ENCODE results near the gene PKD1.

The PKD1 gene

GRCh38 chr16:2135770-2136490, at the start of gene PKD1:
Gene PKD1, minus strand, starts transcription at chr16:2135898. Its CDS starts 209 bp downstream, at chr16:2135689.
- DNase-seq: peak; percentile 29

- no peak for DNase-seq
These were observed 49.3 kb upstream of the PKD1 start for GRCh38 chr16:2184962-2185361.

- DNase-seq: no peak
These were observed 48.6 kb upstream of the PKD1 start for GRCh38 chr16:2184346-2184745.

GRCh38 chr16:2183671-2184070, 48.0 kb upstream of the PKD1 start:
- no peak for DNase-seq

- no peak for DNase-seq
These were observed 46.3 kb upstream of the PKD1 start for GRCh38 chr16:2181952-2182351.

- no peak for DNase-seq
These were observed 45.5 kb upstream of the PKD1 start for GRCh38 chr16:2180962-2181923.

GRCh38 chr16:2180461-2180860, 44.8 kb upstream of the PKD1 start:
- no peak for DNase-seq

GRCh38 chr16:2179576-2179975, 43.9 kb upstream of the PKD1 start:
- no peak for DNase-seq

GRCh38 chr16:2179107-2179501, 43.4 kb upstream of the PKD1 start:
- DNase-seq: no peak

GRCh38 chr16:2178321-2179106, 42.8 kb upstream of the PKD1 start:
- DNase-seq: no peak

- DNase-seq: no peak
These were observed 41.9 kb upstream of the PKD1 start for GRCh38 chr16:2177561-2177960.

GRCh38 chr16:2177101-2177500, 41.4 kb upstream of the PKD1 start:
- no peak for DNase-seq

GRCh38 chr16:2176047-2176446, 40.3 kb upstream of the PKD1 start:
- no peak for DNase-seq

- DNase-seq: no peak
These were observed 39.8 kb upstream of the PKD1 start for GRCh38 chr16:2175454-2175853.

- DNase-seq: no peak
These were observed 38.9 kb upstream of the PKD1 start for GRCh38 chr16:2174396-2175131.

- DNase-seq: no peak
These were observed 38.2 kb upstream of the PKD1 start for GRCh38 chr16:2173916-2174315.

GRCh38 chr16:2173366-2173765, 37.7 kb upstream of the PKD1 start:
- DNase-seq: no peak

- DNase-seq: no peak
These were observed 37.1 kb upstream of the PKD1 start for GRCh38 chr16:2172688-2173335.

- no peak for DNase-seq
These were observed 36.0 kb upstream of the PKD1 start for GRCh38 chr16:2171601-2172178.

- no peak for DNase-seq
These were observed 35.1 kb upstream of the PKD1 start for GRCh38 chr16:2170587-2171435.

- no peak for DNase-seq
These were observed 34.4 kb upstream of the PKD1 start for GRCh38 chr16:2170080-2170479.

Measured in NCI-H1436 treated with DMSO at 0.1 percent for 48 hours (cell line).